HepG2 (cell line): Measurements from ENCODE around the gene SLC12A2. TPM values are rescaled to one million over a fixed set of nuclear protein-coding genes. Genes with fewer than 3 reads are reported as not detected.

Experiments
- CBX2 ChIP-seq, 2 experiments: fragments of 200-600 bp in 1 of 2; sonication (generic); formaldehyde crosslinking in 1 of 2; IDR thresholded peaks; 2 replicates each; pipeline versions ENCODE4 v1.7.0 to v1.8.1; 2018 to 2022; ENCODE audit warnings: low read depth in 2 of 2, low read length in 1 of 2, mild to moderate bottlenecking in 1 of 2, missing genetic modification reagents in 1 of 2
- CREB3 ChIP-seq: sonication (generic); formaldehyde crosslinking; IDR thresholded peaks from 2 replicates; pipeline ENCODE4 v1.5.0; 2020; ENCODE audit warnings: missing genetic modification reagents
- DBP ChIP-seq: sonication (generic); formaldehyde crosslinking; IDR thresholded peaks from 2 replicates; pipeline ENCODE4 v1.4.0; 2020; ENCODE audit warnings: missing genetic modification reagents; ENCODE audit errors: not compliant biosample characterization
- DRAP1 ChIP-seq: IDR thresholded peaks from 2 replicates; pipeline ENCODE4 v1.6.1; 2016; ENCODE audit warnings: missing genetic modification reagents, missing compliant biosample characterization
- ELF1 ChIP-seq: sonication (generic); formaldehyde crosslinking; IDR thresholded peaks from 2 replicates; pipeline ENCODE4 v1.4.0; 2020; ENCODE audit warnings: missing genetic modification reagents
- FOSL1 ChIP-seq: sonication (generic); formaldehyde crosslinking; IDR thresholded peaks from 2 replicates; pipeline ENCODE4 v1.9.0; 2021; ENCODE audit warnings: missing genetic modification reagents, borderline replicate concordance
- HBP1 ChIP-seq: IDR thresholded peaks from 2 replicates; pipeline ENCODE4 v1.6.1; 2016; ENCODE audit warnings: low read depth, control low read depth
- ISX ChIP-seq: sonication (generic); formaldehyde crosslinking; conservative IDR thresholded peaks from 2 replicates; pipeline ENCODE4 v1.5.0; 2020; ENCODE audit warnings: missing genetic modification reagents
- JUNB ChIP-seq: sonication (generic); formaldehyde crosslinking; IDR thresholded peaks from 2 replicates; pipeline ENCODE4 v1.8.0; 2022; ENCODE audit warnings: missing genetic modification reagents, mild to moderate bottlenecking, borderline replicate concordance
- KDM2A ChIP-seq: sonication (generic); formaldehyde crosslinking; IDR thresholded peaks from 2 replicates; pipeline ENCODE4 v1.4.0; 2020; ENCODE audit warnings: low read depth, missing genetic modification reagents, borderline replicate concordance
- KLF13 ChIP-seq: sonication (generic); formaldehyde crosslinking; IDR thresholded peaks from 2 replicates; pipeline ENCODE4 v1.4.0; 2020; ENCODE audit warnings: mild to moderate bottlenecking, missing genetic modification reagents
- MEIS1 ChIP-seq: sonication (generic); formaldehyde crosslinking; IDR thresholded peaks from 2 replicates; pipeline ENCODE4 v1.9.0; 2021; ENCODE audit warnings: mild to moderate bottlenecking, missing genetic modification reagents, moderate library complexity, borderline replicate concordance
- MXD3 ChIP-seq: IDR thresholded peaks from 2 replicates; pipeline ENCODE4 v1.6.1; 2016; ENCODE audit warnings: mild to moderate bottlenecking, missing biosample characterization, missing genetic modification reagents
- PRMT3 ChIP-seq: sonication (generic); formaldehyde crosslinking; IDR thresholded peaks from 2 replicates; pipeline ENCODE4 v1.8.1; 2022; ENCODE audit warnings: low read depth, mild to moderate bottlenecking, moderate library complexity, missing genetic modification reagents, borderline replicate concordance
- RBM22 ChIP-seq: fragments of 200-400 bp; formaldehyde crosslinking; optimal IDR thresholded peaks from 2 replicates; pipeline ENCODE3; 2017; ENCODE audit warnings: mild to moderate bottlenecking, low read length, moderate library complexity
- SETDB1 ChIP-seq: sonication (generic); formaldehyde crosslinking; IDR thresholded peaks from 2 replicates; pipeline ENCODE4 v1.5.1; 2020; ENCODE audit warnings: missing genetic modification reagents, mild to moderate bottlenecking, borderline replicate concordance
- ZBTB25 ChIP-seq: IDR thresholded peaks from 2 replicates; pipeline ENCODE4 v1.6.1; 2018; ENCODE audit warnings: missing genetic modification reagents
- ZBTB7A ChIP-seq: sonication (generic); formaldehyde crosslinking; IDR thresholded peaks from 2 replicates; pipeline ENCODE4 v1.8.0; 2022; ENCODE audit warnings: mild to moderate bottlenecking, missing genetic modification reagents
- ZNF10 ChIP-seq: sonication (generic); formaldehyde crosslinking; IDR thresholded peaks from 2 replicates; pipeline ENCODE4 v1.4.0; 2020; ENCODE audit warnings: mild to moderate bottlenecking, low read depth, missing genetic modification reagents, borderline replicate concordance
- ZNF264 ChIP-seq: sonication (generic); formaldehyde crosslinking; IDR thresholded peaks from 2 replicates; pipeline ENCODE4 v1.4.0; 2020; ENCODE audit warnings: missing genetic modification reagents
- ZNF414 ChIP-seq: sonication (generic); formaldehyde crosslinking; IDR thresholded peaks from 2 replicates; pipeline ENCODE4 v1.5.0; 2020; ENCODE audit warnings: missing genetic modification reagents
- ZNF530 ChIP-seq: sonication (generic); formaldehyde crosslinking; IDR thresholded peaks from 2 replicates; pipeline ENCODE4 v1.5.0; 2020; ENCODE audit warnings: low read depth, mild to moderate bottlenecking, missing genetic modification reagents
- ZNF580 ChIP-seq: IDR thresholded peaks from 2 replicates; pipeline ENCODE4 v1.6.1; 2016; ENCODE audit warnings: low read depth, borderline replicate concordance
- polyA plus RNA-seq, 8 experiments: library from polyadenylated mRNA; depleted of rRNA in 3 of 8; stranded (reverse) in 7 of 8; unstranded in 1 of 8; fragments of >200 nt; fragmentation: Illumina TruSeq in 4 of 8; extraction: Trizol in 4 of 8; gene quantifications; 2 replicates each; pipeline versions ENCODE4 v1.2.1 to v1.2.3, GENCODE V29; 2011 to 2016; ENCODE audit warnings: low read depth in 4 of 8, missing spikeins in 1 of 8, mixed read lengths in 1 of 8; ENCODE audit not compliant: insufficient read depth in 1 of 8
- total RNA-seq, 5 experiments: library from RNA; depleted of rRNA; stranded (reverse); fragments of >200 nt; fragmentation: Illumina TruSeq; extraction: Trizol; gene quantifications; 2 replicates each; pipeline ENCODE4 v1.2.3, GENCODE V29; 2016; ENCODE audit warnings: low read depth in 1 of 5

Gene SLC12A2
- total and polyA plus RNA-seq, 2 of the 13 experiments (the other 11 are each of a cell fraction or from before 2014, with no cell fraction given): 4.0 to 9.7 TPM

GRCh38 chr5:128201065-128201926, 117.7 kb downstream of the SLC12A2 start (continued):
- no peak for TF ChIP-seq ZBTB25 (CRISPR knock-in tag)
- no peak for TF ChIP-seq ZNF264 (CRISPR knock-in tag)
- no peak for TF ChIP-seq DBP (CRISPR knock-in tag)
- no peak for TF ChIP-seq KLF13 (CRISPR knock-in tag)
- no peak for TF ChIP-seq MEIS1 (CRISPR knock-in tag)
- no peak for TF ChIP-seq ZNF10 (CRISPR knock-in tag)
- TF ChIP-seq FOSL1 (CRISPR knock-in tag): no peak
- no peak for TF ChIP-seq HBP1 (CRISPR knock-in tag)
- TF ChIP-seq ELF1 (CRISPR knock-in tag): no peak
- TF ChIP-seq JUNB (CRISPR knock-in tag): no peak
- TF ChIP-seq ZNF530: no peak
- no peak for TF ChIP-seq ZNF580 (CRISPR knock-in tag)
- TF ChIP-seq RBM22: no peak
- TF ChIP-seq ZBTB7A (CRISPR knock-in tag): no peak
- no peak for TF ChIP-seq MXD3 (CRISPR knock-in tag)
- TF ChIP-seq PRMT3 (CRISPR knock-in tag): no peak
- no peak for TF ChIP-seq CBX2 (IDR thresholded peaks at IDR 0.05; ENCODE audit: low read depth, low read length)
- TF ChIP-seq CBX2 (CRISPR knock-in tag; IDR thresholded peaks at IDR 0.05; ENCODE audit: low read depth): no peak
- no peak for TF ChIP-seq SETDB1
- no peak for TF ChIP-seq ISX (CRISPR knock-in tag)
- no peak for TF ChIP-seq DRAP1 (CRISPR knock-in tag)
- no peak for TF ChIP-seq ZNF414 (CRISPR knock-in tag)
- TF ChIP-seq CREB3 (CRISPR knock-in tag): no peak
- TF ChIP-seq KDM2A (CRISPR knock-in tag): peak; percentile 19; the same call in 1 of the 2 replicates
